Tibial nerve (tissue), 3 donors: ENCODE data around the gene SETD2.

Source experiments
- POLR2A ChIP-seq, 2 donors: fragments of 450-650 bp; IDR thresholded peaks; one replicate each; pipeline ENCODE4 v1.6.1; 2017; ENCODE audit warnings: antibody characterized with exemption in 2 of 2, mild to moderate bottlenecking in 2 of 2, moderate library complexity in 2 of 2
- TF ChIP-seq, protein P1 (sequence below), 5 experiments: fragments of 200-600 bp in 3 of 5; fragments of 450-650 bp in 2 of 5; sonication (generic) in 3 of 5; IDR thresholded peaks; one replicate each; pipeline ENCODE4 v1.5.1; 2016 to 2019; ENCODE audit warnings: antibody characterized with exemption in 5 of 5, mild to moderate bottlenecking in 3 of 5, moderate library complexity in 2 of 5

- no peak for TF ChIP-seq POLR2A (IDR thresholded peaks at IDR 0.05)
- TF ChIP-seq, protein P1, sequence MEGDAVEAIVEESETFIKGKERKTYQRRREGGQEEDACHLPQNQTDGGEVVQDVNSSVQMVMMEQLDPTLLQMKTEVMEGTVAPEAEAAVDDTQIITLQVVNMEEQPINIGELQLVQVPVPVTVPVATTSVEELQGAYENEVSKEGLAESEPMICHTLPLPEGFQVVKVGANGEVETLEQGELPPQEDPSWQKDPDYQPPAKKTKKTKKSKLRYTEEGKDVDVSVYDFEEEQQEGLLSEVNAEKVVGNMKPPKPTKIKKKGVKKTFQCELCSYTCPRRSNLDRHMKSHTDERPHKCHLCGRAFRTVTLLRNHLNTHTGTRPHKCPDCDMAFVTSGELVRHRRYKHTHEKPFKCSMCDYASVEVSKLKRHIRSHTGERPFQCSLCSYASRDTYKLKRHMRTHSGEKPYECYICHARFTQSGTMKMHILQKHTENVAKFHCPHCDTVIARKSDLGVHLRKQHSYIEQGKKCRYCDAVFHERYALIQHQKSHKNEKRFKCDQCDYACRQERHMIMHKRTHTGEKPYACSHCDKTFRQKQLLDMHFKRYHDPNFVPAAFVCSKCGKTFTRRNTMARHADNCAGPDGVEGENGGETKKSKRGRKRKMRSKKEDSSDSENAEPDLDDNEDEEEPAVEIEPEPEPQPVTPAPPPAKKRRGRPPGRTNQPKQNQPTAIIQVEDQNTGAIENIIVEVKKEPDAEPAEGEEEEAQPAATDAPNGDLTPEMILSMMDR (IDR thresholded peaks at IDR 0.05) = no peak
Measured at GRCh38 chr3:46989146-46989810, 174.6 kb downstream of the SETD2 start.
